HepG2 (cell line): ENCODE results near the gene CCDC57. TPM values are rescaled to one million over a fixed set of nuclear protein-coding genes. Genes with fewer than 3 reads are reported as not detected.

Source experiments
- CSRNP2 ChIP-seq: sonication (generic); formaldehyde crosslinking; conservative IDR thresholded peaks from 2 replicates; pipeline ENCODE4 v1.8.0; 2022; ENCODE audit warnings: low read depth, missing genetic modification reagents
- FOXC1 ChIP-seq: sonication (generic); formaldehyde crosslinking; IDR thresholded peaks from 2 replicates; pipeline ENCODE4 v1.8.0; 2022; ENCODE audit warnings: mild to moderate bottlenecking, missing genetic modification reagents, borderline replicate concordance
- NFYB ChIP-seq: sonication (generic); formaldehyde crosslinking; IDR thresholded peaks from 2 replicates; pipeline ENCODE4 v1.4.0; 2020; ENCODE audit warnings: missing genetic modification reagents
- STAT5B ChIP-seq: sonication (generic); formaldehyde crosslinking; IDR thresholded peaks from 2 replicates; pipeline ENCODE4 v1.4.0; 2020; ENCODE audit warnings: missing genetic modification reagents
- TBX2 ChIP-seq: sonication (generic); formaldehyde crosslinking; IDR thresholded peaks from 2 replicates; pipeline ENCODE4 v1.5.0; 2020; ENCODE audit warnings: missing genetic modification reagents, mild to moderate bottlenecking, borderline replicate concordance
- ZBTB10 ChIP-seq: sonication (generic); formaldehyde crosslinking; IDR thresholded peaks from 2 replicates; pipeline ENCODE4 v1.4.0; 2020; ENCODE audit warnings: missing genetic modification reagents, borderline replicate concordance
- ZBTB37 ChIP-seq: sonication (generic); formaldehyde crosslinking; IDR thresholded peaks from 2 replicates; pipeline ENCODE4 v1.4.0; 2020; ENCODE audit warnings: mild to moderate bottlenecking, missing genetic modification reagents
- ZNF160 ChIP-seq: sonication (generic); formaldehyde crosslinking; IDR thresholded peaks from 2 replicates; pipeline ENCODE4 v1.8.0; 2022; ENCODE audit warnings: mild to moderate bottlenecking, inconsistent platforms, missing genetic modification reagents
- ZNF597 ChIP-seq: sonication (generic); formaldehyde crosslinking; IDR thresholded peaks from 2 replicates; pipeline ENCODE4 v1.5.0; 2020; ENCODE audit warnings: missing genetic modification reagents
- polyA plus RNA-seq, 8 experiments: library from polyadenylated mRNA; depleted of rRNA in 3 of 8; stranded (reverse) in 7 of 8; unstranded in 1 of 8; fragments of >200 nt; fragmentation: Illumina TruSeq in 4 of 8; extraction: Trizol in 4 of 8; gene quantifications; 2 replicates each; pipeline versions ENCODE4 v1.2.1 to v1.2.3, GENCODE V29; 2011 to 2016; ENCODE audit warnings: low read depth in 4 of 8, missing spikeins in 1 of 8, mixed read lengths in 1 of 8; ENCODE audit not compliant: insufficient read depth in 1 of 8
- total RNA-seq, 5 experiments: library from RNA; depleted of rRNA; stranded (reverse); fragments of >200 nt; fragmentation: Illumina TruSeq; extraction: Trizol; gene quantifications; 2 replicates each; pipeline ENCODE4 v1.2.3, GENCODE V29; 2016; ENCODE audit warnings: low read depth in 1 of 5
- TF ChIP-seq, protein P1 (sequence below), 2 experiments: fragments of 450-650 bp in 1 of 2; sonication (generic) in 1 of 2; formaldehyde crosslinking in 1 of 2; IDR thresholded peaks; 2 replicates each; pipeline versions ENCODE4 v1.6.1 to v1.8.0; 2016 to 2022; ENCODE audit warnings: antibody characterized with exemption in 1 of 2, mild to moderate bottlenecking in 1 of 2, missing genetic modification reagents in 1 of 2

Gene CCDC57
- total and polyA plus RNA-seq, 2 of the 13 experiments (the other 11 are each of a cell fraction or from before 2014, with no cell fraction given): 59.3 to 59.9 TPM

DNA sequence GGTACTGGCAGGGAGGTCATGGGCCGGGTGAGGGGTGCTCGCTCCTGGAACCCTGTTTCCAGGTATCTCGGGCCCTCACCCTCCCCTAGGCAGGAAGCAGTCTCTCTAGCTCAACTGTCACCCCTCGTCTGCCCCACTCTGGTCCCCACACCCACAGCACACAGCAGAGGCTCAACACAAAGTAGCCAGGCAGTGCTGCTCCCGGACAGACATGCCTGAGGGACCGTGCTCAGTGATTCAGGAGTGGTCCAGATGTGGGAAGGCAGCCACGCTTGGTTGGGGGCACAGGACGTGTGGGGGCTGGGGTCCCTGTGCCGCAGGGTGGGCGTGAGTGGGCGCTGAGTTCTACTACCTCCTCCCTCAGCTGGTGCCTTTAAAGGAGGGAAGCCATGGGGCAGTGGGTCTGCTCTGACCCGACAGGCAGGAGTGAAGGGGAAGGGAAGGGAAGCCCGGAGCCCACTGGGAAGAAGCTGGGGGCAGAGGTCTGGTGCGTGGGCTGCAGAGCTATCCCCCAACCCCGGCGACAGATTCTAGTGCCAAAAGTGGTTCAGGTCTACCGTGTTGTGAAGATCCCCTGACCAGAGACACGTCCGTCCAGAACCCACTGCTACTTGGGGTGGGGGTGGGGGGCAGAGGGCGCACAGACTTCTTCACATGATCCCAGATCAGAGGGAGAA lies 28.0 kb upstream of the CCDC57 start (continued):
- TF ChIP-seq, protein P1, sequence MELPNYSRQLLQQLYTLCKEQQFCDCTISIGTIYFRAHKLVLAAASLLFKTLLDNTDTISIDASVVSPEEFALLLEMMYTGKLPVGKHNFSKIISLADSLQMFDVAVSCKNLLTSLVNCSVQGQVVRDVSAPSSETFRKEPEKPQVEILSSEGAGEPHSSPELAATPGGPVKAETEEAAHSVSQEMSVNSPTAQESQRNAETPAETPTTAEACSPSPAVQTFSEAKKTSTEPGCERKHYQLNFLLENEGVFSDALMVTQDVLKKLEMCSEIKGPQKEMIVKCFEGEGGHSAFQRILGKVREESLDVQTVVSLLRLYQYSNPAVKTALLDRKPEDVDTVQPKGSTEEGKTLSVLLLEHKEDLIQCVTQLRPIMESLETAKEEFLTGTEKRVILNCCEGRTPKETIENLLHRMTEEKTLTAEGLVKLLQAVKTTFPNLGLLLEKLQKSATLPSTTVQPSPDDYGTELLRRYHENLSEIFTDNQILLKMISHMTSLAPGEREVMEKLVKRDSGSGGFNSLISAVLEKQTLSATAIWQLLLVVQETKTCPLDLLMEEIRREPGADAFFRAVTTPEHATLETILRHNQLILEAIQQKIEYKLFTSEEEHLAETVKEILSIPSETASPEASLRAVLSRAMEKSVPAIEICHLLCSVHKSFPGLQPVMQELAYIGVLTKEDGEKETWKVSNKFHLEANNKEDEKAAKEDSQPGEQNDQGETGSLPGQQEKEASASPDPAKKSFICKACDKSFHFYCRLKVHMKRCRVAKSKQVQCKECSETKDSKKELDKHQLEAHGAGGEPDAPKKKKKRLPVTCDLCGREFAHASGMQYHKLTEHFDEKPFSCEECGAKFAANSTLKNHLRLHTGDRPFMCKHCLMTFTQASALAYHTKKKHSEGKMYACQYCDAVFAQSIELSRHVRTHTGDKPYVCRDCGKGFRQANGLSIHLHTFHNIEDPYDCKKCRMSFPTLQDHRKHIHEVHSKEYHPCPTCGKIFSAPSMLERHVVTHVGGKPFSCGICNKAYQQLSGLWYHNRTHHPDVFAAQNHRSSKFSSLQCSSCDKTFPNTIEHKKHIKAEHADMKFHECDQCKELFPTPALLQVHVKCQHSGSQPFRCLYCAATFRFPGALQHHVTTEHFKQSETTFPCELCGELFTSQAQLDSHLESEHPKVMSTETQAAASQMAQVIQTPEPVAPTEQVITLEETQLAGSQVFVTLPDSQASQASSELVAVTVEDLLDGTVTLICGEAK (IDR thresholded peaks at IDR 0.05): no peak
- TF ChIP-seq, protein P1 (CRISPR knock-in tag; IDR thresholded peaks at IDR 0.05): no peak; the same call in 1 of the 2 replicates
- peak; percentile 76; the same call in 1 of the 2 replicates for TF ChIP-seq ZBTB10 (CRISPR knock-in tag)
- TF ChIP-seq ZBTB37 (CRISPR knock-in tag): no peak
- TF ChIP-seq STAT5B (CRISPR knock-in tag): no peak
- no peak for TF ChIP-seq ZNF597 (CRISPR knock-in tag)
- TF ChIP-seq NFYB (CRISPR knock-in tag): peak; percentile 30; the same call in 1 of the 2 replicates
- TF ChIP-seq ZNF160 (CRISPR knock-in tag): no peak; the same call in 1 of the 2 replicates
- no peak; the same call in 1 of the 2 replicates for TF ChIP-seq FOXC1 (CRISPR knock-in tag)
- no peak for TF ChIP-seq CSRNP2 (CRISPR knock-in tag)
- TF ChIP-seq TBX2 (CRISPR knock-in tag): peak; percentile 16; the same call in 1 of the 2 replicates
